SKM-1 treated with dmso at 0.1 percent for 144 hours (cell line): ENCODE measurements around the gene POC1B.

Source experiments
- DNase-seq: peaks from one replicate; lab custom pipeline; 2025; ENCODE audit not compliant: unreplicated experiment; lab: John Stamatoyannopoulos, UW

Gene POC1B

GRCh38 chr12:89390802-89391673 lies 134.8 kb downstream of the POC1B start:
- DNase-seq: no peak

GRCh38 chr12:89389755-89390661 lies 135.8 kb downstream of the POC1B start:
- no peak for DNase-seq

GRCh38 chr12:89386138-89386537 lies 139.7 kb downstream of the POC1B start:
- no peak for DNase-seq

GRCh38 chr12:89384807-89385206 lies 141.0 kb downstream of the POC1B start:
- DNase-seq: no peak

- DNase-seq: peak; percentile 14
Measured at GRCh38 chr12:89384050-89384758, 141.6 kb downstream of the POC1B start.

GRCh38 chr12:89383235-89384049 lies 142.4 kb downstream of the POC1B start:
- DNase-seq: peak; percentile 8

- peak; percentile 23 for DNase-seq
Measured at GRCh38 chr12:89382328-89382727, 143.5 kb downstream of the POC1B start.

DNA sequence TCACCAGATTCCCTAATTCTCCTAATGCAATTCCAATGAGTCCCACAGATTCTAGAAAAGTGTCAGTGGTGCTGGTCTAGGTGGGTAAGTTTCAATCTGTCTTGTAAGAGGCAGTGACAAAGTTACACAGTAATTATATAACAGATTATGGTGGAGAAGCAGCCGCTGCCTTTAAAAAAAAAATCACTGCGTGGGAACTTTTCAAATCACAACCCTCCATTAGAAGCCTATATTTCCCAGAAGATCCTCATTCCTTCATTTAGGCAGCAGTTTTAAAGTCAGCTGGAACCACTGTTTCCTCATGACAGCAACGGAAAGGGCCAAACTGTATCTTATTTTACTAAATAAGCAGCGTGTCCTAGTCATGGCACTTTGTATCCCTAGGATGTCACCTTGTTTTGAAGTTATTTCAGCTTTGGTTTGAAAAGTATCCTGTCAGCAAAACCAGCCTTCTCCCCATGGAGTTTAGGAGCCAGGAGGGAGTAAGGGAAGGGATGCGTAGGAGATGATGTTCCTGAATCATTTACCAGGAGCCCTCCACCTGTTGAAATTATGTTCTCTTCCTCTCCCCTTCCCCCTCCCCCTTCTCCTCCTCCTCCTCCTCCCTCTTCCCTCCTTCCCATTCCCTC lies 145.9 kb downstream of the POC1B start:
- DNase-seq: no peak

DNA sequence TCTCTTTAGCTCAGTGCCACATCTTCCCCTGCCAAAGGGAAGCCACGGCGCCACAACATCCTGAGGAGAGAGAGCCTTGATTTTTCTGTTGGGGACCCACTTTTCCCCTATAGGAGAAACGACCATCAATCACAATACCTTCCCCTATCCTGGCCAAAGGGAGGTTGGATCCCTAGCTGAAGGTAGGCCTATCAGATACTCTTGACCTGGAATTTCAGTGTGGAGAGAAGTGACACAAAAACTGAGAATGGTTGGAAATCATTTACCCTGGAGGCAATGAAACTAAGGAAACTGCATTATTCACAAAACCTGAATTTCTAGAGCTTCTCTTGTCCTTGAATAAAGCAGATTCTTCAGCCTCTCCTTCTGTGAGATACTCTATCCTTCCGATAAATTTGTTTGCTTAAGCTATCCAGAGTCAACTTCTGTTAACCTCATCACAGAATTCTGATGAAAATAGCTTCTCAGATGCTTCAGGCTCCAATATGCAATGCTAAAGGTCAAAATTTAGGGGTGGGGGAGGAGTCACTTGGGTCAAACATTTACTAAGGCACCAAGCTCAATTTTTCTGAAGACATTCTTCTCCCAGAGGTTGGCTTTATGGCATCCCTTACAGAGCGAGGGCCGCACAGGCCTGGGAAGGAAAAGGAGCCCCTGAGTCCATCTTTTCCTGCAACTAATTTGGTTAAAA lies 146.6 kb downstream of the POC1B start:
- no peak for DNase-seq

- DNase-seq: no peak
Measured at GRCh38 chr12:89376844-89377243, 149.0 kb downstream of the POC1B start.

GRCh38 chr12:89376202-89376529 lies 149.7 kb downstream of the POC1B start:
- no peak for DNase-seq

DNA sequence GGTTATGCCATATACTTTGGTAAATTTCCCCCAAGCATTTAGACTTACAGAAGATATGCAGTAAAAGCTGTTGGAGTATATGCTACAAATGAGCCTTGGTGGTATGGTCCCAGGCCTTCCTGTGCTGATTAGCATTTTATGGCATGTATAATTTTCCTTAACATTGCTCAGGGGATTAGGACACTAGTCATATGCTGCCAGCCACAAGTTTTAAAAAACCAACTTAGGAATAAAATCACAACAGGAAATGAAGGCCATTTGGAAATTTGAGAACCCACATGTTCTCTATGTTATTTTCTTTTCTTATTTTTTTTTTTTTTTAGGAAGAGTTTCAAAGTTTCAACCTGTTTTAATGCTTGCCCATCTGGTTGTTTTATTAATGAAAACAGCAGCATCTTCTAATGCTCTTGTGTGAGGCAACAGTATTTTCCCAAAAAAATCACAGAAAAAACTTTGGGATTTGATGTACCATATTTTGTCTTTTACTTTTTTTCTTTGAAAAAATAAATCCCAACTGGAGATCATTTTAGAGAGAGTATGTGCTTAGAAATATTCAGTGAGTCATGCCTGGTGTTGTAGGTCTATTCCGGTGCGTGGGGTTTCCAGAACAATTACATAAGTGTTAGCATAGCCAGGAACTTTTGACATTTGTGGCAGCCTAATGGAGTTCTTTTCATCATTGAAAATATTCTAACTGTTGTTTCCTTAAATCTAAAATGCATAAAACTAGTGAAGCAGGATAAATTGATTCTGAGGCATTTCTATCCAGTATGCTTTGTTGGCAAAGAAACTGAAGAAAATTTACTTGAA lies 151.9 kb downstream of the POC1B start:
- DNase-seq: no peak

DNA sequence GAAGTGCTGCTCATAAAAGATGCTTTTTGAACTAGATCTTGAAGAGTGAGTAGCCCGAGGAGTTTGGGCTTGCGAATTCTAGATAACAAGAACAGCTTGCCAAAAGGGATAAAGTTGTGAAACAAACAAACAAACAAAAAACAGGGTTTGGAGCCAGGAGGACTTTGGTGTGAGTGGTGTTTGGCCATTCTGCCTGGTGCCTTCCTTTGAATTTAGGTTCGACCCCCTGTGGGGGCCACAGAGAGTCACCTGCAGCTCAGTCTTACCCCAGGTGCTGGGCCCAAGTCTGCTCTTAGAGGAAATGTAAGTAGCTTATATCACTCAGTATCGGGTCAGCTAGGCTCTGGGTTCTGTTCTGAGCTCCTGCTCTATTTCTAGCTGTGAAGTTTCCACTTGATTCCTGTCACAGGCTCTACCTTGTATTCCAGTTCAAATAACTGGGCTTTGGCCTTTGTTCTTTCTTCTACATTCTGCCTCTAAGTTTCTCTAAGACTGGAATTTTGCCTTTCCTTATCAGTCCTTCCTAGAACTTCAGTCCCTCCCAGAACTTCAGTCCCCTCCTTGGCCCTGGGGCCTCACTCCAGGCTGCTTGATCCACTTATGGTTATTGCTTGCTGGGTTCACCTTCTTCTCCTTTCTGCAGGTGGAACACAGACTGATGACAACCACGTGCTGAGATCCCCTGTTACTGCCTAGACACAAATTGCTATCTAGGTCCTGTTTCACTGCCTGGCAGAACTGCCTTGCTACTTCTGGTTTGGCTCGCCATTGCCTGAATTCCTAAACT lies 153.1 kb downstream of the POC1B start:
- DNase-seq: no peak

- DNase-seq: no peak
Measured at GRCh38 chr12:89370850-89371249, 155.0 kb downstream of the POC1B start.

DNA sequence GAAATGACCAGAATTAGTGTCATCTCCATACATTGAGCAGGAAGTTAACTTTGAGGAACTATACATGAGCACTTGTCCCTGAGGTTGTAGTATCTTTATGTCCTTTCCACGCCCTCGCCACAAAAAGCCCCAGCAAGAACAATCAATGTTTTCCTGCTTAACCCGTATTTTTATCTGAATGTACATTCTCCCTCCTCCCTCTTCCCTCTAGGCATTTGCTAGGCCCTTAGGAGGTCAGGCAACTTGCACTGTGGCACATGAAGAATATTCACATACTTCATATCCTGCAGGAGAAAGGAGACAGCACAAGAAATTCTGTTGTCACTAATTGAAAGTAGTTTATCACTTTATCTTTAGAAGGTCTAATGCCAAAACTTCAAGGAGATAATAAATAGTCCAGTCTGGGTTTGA lies 155.4 kb downstream of the POC1B start:
- DNase-seq: no peak
